DOHH2 (cell line): Measurements from ENCODE around the gene MARCHF6.

Experiments
- H3F3A ChIP-seq: fragments of 200-600 bp; sonication (generic), shearing (Covaris generic); 2 replicates; pipeline ENCODE4 v1.6.0; 2016; ENCODE audit warnings: antibody characterized with exemption, mild to moderate bottlenecking; ENCODE audit not compliant: control insufficient read depth, insufficient read depth
- H3K27ac ChIP-seq: fragments of 200-600 bp; sonication (generic); 2 replicates; pipeline ENCODE4 v1.5.1; 2014; ENCODE audit warnings: low read depth, mild to moderate bottlenecking, low read length, moderate library complexity
- H3K27me3 ChIP-seq: fragments of 200-600 bp; sonication (generic); 2 replicates; pipeline ENCODE4 v1.6.1; 2014; ENCODE audit warnings: mild to moderate bottlenecking, low read length, mixed read lengths; ENCODE audit not compliant: control insufficient read depth
- H3K36me3 ChIP-seq: fragments of 200-600 bp; sonication (generic); 2 replicates; pipeline ENCODE4 v1.6.1; 2014; ENCODE audit warnings: mild to moderate bottlenecking, low read length, moderate library complexity, mixed read lengths; ENCODE audit not compliant: control insufficient read depth
- H3K4me1 ChIP-seq: fragments of 200-600 bp; sonication (generic); 2 replicates; pipeline ENCODE4 v1.6.1; 2014; ENCODE audit warnings: mild to moderate bottlenecking, low read length, mixed read lengths; ENCODE audit not compliant: control insufficient read depth
- H3K4me2 ChIP-seq: fragments of 200-600 bp; sonication (generic); 2 replicates; pipeline ENCODE4 v1.6.0; 2014; ENCODE audit warnings: mild to moderate bottlenecking, low read length, moderate library complexity
- H3K4me3 ChIP-seq: fragments of 200-600 bp; sonication (generic); 2 replicates; pipeline ENCODE4 v1.5.1; 2014; ENCODE audit warnings: mild to moderate bottlenecking, low read length, mixed read lengths
- H3K79me2 ChIP-seq: fragments of 200-600 bp; sonication (generic); 2 replicates; pipeline ENCODE4 v1.6.1; 2014; ENCODE audit warnings: mild to moderate bottlenecking, low read length, mixed read lengths; ENCODE audit not compliant: control insufficient read depth
- H3K9me2 ChIP-seq: fragments of 200-600 bp; sonication (generic); replicated peaks from 2 replicates; pipeline ENCODE4 v1.6.1; 2014; ENCODE audit warnings: mild to moderate bottlenecking, low read length, mixed read lengths; ENCODE audit not compliant: control insufficient read depth
- H3K9me3 ChIP-seq: fragments of 200-600 bp; sonication (generic); 2 replicates; pipeline ENCODE4 v1.6.1; 2014; ENCODE audit warnings: antibody characterized with exemption, low read length, mixed read lengths; ENCODE audit not compliant: control insufficient read depth, insufficient read depth
- H4K20me1 ChIP-seq: fragments of 200-600 bp; sonication (generic); 2 replicates; pipeline ENCODE4 v1.6.0; 2014; ENCODE audit warnings: low read depth, mild to moderate bottlenecking, antibody characterized with exemption, low read length, moderate library complexity; ENCODE audit not compliant: control insufficient read depth, insufficient read depth
- CTCF ChIP-seq: fragments of 200-600 bp; sonication (generic); IDR thresholded peaks from one replicate; pipeline ENCODE4 v1.5.1; 2014; ENCODE audit warnings: antibody characterized with exemption, mild to moderate bottlenecking, low read depth, low read length; ENCODE audit not compliant: poor library complexity, severe bottlenecking
- EZH2phosphoT487 ChIP-seq: fragments of 200-600 bp; sonication (generic); IDR thresholded peaks from 2 replicates; pipeline ENCODE4 v1.6.1; 2017; ENCODE audit warnings: borderline replicate concordance, mild to moderate bottlenecking, antibody characterized with exemption, low read length, moderate library complexity, mixed read lengths

The MARCHF6 gene

DNA sequence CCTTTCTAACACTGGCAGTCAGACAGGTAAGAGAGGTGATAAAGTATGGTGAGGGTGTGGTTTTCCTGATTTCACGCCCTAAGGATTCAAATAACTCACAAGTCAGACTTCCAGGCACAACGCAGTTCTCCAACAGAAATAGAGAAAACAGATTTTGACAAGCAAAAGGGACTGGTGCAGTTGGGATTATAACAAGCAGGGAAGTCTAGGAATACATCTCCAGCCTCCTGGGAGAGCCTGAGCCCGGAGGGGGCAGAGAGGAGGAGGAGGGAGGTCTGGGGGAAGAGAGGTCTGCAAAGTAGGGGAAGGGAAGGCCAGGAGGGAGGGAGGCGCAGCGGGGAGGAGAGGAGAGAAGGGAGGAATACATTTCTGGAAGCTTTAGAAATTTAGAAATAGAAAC, 47.4 kb upstream of the MARCHF6 start:
- no peak for TF ChIP-seq CTCF
- TF ChIP-seq EZH2phosphoT487 = no peak
- Histone ChIP-seq H3K4me1 (peaks cover 5% of the 10 kb centered on the region), H3K27me3 (peaks cover 25% of the 10 kb centered on the region), H3K27ac (no peak overlapping the region), H3K4me3 (no peak overlapping the region), H3F3A (no peaks in the 10 kb centered on the region), H3K79me2 (no peaks in the 10 kb centered on the region), H3K9me3 (no peaks in the 10 kb centered on the region), H3K36me3 (no peaks in the 10 kb centered on the region), H3K9me2 (no peaks in the 10 kb centered on the region), H4K20me1 (no peaks in the 10 kb centered on the region), H3K4me2 (no peak overlapping the region)

- Histone ChIP-seq H3K27ac (no peak overlapping the region), H3K9me3 (no peaks in the 10 kb centered on the region), H3K79me2 (no peaks in the 10 kb centered on the region), H3K9me2 (no peaks in the 10 kb centered on the region), H3K4me1 (peaks cover 5% of the 10 kb centered on the region), H3K4me3 (no peak overlapping the region), H3K27me3 (peaks cover 25% of the 10 kb centered on the region), H3K36me3 (no peaks in the 10 kb centered on the region), H3K4me2 (peak overlapping the region; percentile 64; the same call in 1 of the 2 replicates), H3F3A (no peaks in the 10 kb centered on the region), H4K20me1 (no peaks in the 10 kb centered on the region)
- TF ChIP-seq CTCF (no peak), EZH2phosphoT487 (no peak; the same call in 1 of the 2 replicates)
Measured at GRCh38 chr5:10306806-10307205, 46.7 kb upstream of the MARCHF6 start.

GRCh38 chr5:10307206-10308148, 46.0 kb upstream of the MARCHF6 start, which contains the start of gene CMBL:
TSS of gene CMBL (minus strand) at chr5:10307902. CDS start at chr5:10290762, 17,140 bp downstream.
- Histone ChIP-seq H4K20me1 (no peaks in the 10 kb centered on the region), H3K27ac (no peak within 1 kb of the TSS), H3K27me3 (peaks cover 25% of the 10 kb centered on the region), H3F3A (no peaks in the 10 kb centered on the region), H3K79me2 (no peaks in the 10 kb centered on the region), H3K9me2 (no peaks in the 10 kb centered on the region), H3K4me3 (peak within 1 kb of the TSS; percentile 59), H3K9me3 (no peaks in the 10 kb centered on the region), H3K4me1 (peaks cover 5% of the 10 kb centered on the region), H3K36me3 (no peaks in the 10 kb centered on the region), H3K4me2 (peak within 1 kb of the TSS; percentile 64)
- no peak for TF ChIP-seq CTCF
- TF ChIP-seq EZH2phosphoT487 = peak; percentile 65; the same call in 1 of the 2 replicates
